Heart left ventricle (tissue), 16 donors: Measurements from ENCODE around the gene CCDC33. TPM values are rescaled to one million over a fixed set of nuclear protein-coding genes. Genes with fewer than 3 reads are reported as not detected.
"Not testable (repeated sequence)": the region's sequence is repeated elsewhere in the genome, so short reads cannot be mapped to it uniquely, and the experiment has no call there.

Source experiments
- ATAC-seq, 4 donors: fragments of 200-7000 bp; cut with Tn5 transposase; one replicate each; pipeline ENCODE4 v1.9.1; 2020 to 2022; ENCODE audit warnings: moderate library complexity in 4 of 4, mild to moderate bottlenecking in 3 of 4, moderate number of reproducible peaks in 1 of 4
- DNase-seq, 5 donors: peaks; one replicate each; pipeline ENCODE4 v3.0.0-alpha.2; 2020
- H3K27ac ChIP-seq, 12 donors: fragments of 200-600 bp; sonication (generic) in 4 of 12; one replicate each; pipeline versions ENCODE4 v1.5.0 to v1.8.0; 2016 to 2022; ENCODE audit warnings: mild to moderate bottlenecking in 2 of 12
- H3K27me3 ChIP-seq, 9 donors: fragments of 200-600 bp; sonication (generic) in 2 of 9; one replicate each; pipeline versions ENCODE4 v1.5.1 to v1.8.0; 2016 to 2022; ENCODE audit warnings: mild to moderate bottlenecking in 3 of 9
- H3K36me3 ChIP-seq, 9 donors: fragments of 200-600 bp; sonication (generic) in 2 of 9; one replicate each; pipeline versions ENCODE4 v1.5.0 to v1.8.0; 2018 to 2022; ENCODE audit warnings: mild to moderate bottlenecking in 2 of 9
- H3K4me1 ChIP-seq, 12 donors: fragments of 200-600 bp; sonication (generic) in 4 of 12; one replicate each; pipeline versions ENCODE4 v1.5.0 to v1.8.0; 2016 to 2022; ENCODE audit warnings: mild to moderate bottlenecking in 3 of 12
- H3K4me3 ChIP-seq, 12 donors: fragments of 200-600 bp; sonication (generic) in 4 of 12; one replicate each; pipeline versions ENCODE4 v1.5.0 to v1.8.0; 2017 to 2022; ENCODE audit warnings: mild to moderate bottlenecking in 9 of 12, moderate library complexity in 4 of 12
- H3K9me3 ChIP-seq, 12 donors: fragments of 200-600 bp; sonication (generic) in 4 of 12; one replicate each; pipeline versions ENCODE4 v1.5.0 to v1.8.0; 2016 to 2022; ENCODE audit warnings: mild to moderate bottlenecking in 1 of 12
- POLR2A ChIP-seq, 2 donors: fragments of 450-650 bp; IDR thresholded peaks; one replicate each; pipeline ENCODE4 v1.6.1; 2017; ENCODE audit warnings: antibody characterized with exemption in 2 of 2, mild to moderate bottlenecking in 2 of 2, moderate library complexity in 2 of 2
- WGBS, 4 donors: extraction: QIAGEN DNeasy Blood & Tissue Kit in 2 of 4; methylation state at CpG; one replicate each; pipeline versions ENCODE4 v1.1.5 to v1.1.7; 2013 to 2018; 5-methylcytosine and 5-hydroxymethylcytosine counted together
- intact Hi-C, 10 donors: fragments of 100-400 bp; cut with DNase I; formaldehyde crosslinking; loops; one replicate each; pipeline versions ENCODE4 v1.11.1 to v1.14.2; 2022
- polyA plus RNA-seq, 2 donors: library from polyadenylated mRNA; stranded (reverse); fragments of 200-250 nt; gene quantifications; one replicate each; pipeline ENCODE4 v1.2.3, GENCODE V29; 2013
- total RNA-seq, 9 donors: library from RNA; depleted of rRNA in 2 of 9; stranded (reverse); fragments of >200 nt in 2 of 9; fragmentation: NEBNext Ultra II Directional in 3 of 9; extraction: Animal tissue kit (Norgen Biotek cat#: 25700) in 3 of 9; gene quantifications; one replicate each; pipeline versions ENCODE4 v1.1.0 to v1.2.4, GENCODE V29; 2016 to 2023
- TF ChIP-seq, protein P1 (sequence below), 12 donors: fragments of 200-600 bp; sonication (generic) in 4 of 12; IDR thresholded peaks; one replicate each; pipeline versions ENCODE4 v1.5.0 to v1.8.0; 2018 to 2022; ENCODE audit warnings: antibody characterized with exemption in 12 of 12, mild to moderate bottlenecking in 5 of 12
- donor health status: ischemic (EF 13 %, LVEDD 7.1; RV severe dilation, severe dysfunction).
- donor health status: healthy with polysubstance abuse.
- donor health status: DM: no; HTN: yes; CAD: no.
- donor health status: DM: no; HTN: no; CAD: no.
- donor health status: ischemic (EF 25% LVEDD 6.9; RV normal size, moderate dysfunction).
- donor health status: ischemic (EF 25% LVEDD 5.7; RV mildly dilated, moderate dysfunction).
- donor health status: healthy.
- donor health status: DM: yes; HTN: yes; CAD: no.
- donor health status: ischemic (EF 35%, LVEDD 5.7; RV mildly dilated, moderate dysfunction).
- donor health status: nonischemic (EF 11% LVEDD 7.7; RV severe dilation, severe dysfunction).
- donor health status: DM: yes; HTN: yes; CAD: no.
- donor health status: PGD.
- donor health status: ischemic (EF 29% LVEDD 5.4; RV normal size, mild dysfunction).
- donor health status: nonischemic (EF 23%, LVEDD 6.1; RV moderate dilation, normal function).

CCDC33 gene
- total and polyA plus RNA-seq, 11 donors = 0.08 TPM; not detected in 10

DNA sequence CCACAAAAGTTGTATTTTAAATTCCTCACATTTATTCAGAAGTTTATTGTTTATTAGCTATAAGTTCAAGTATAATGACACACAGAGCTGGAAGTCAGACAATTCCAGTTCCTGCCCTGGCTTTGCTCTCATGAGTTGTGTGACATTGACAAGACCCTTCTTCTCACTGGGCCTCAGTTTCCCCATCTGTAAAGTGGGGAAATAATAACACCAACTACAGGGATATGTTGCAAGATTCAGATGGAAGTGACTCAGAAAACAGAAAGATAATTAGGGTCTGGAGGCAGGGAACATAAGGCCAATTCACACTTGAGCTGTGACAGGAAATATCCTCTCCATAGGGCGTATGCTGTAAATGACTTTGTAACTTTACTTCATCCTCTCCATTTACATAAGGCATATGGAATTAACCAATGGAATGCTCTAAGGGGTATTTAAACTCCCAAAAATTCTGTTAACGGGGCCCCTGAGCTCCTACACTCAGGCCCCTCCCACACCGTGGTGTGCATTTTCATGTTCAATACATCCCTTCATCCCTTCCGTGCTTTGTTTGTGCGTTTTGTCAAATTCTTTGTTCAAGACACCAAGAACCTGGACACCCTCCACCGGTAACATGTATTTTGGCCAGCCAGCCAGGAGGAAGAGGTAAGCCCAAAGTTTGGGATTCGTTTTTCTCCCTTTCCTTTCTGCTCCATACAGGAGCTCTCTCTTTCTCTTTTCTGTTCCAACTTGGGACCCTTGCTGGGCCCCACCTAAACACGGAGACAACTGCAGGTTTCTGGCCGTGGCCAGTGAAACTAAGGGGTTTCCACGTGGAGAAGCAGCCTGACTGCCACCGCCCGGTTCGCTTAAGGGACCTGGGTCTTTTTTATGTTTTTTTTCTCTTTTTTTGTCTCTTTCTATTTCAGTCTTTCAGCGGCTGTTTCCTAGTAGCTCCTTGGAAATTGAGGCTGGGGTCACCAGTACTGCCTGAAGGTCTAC is 114.5 kb downstream of the CCDC33 start:
- no peak overlapping the region for H3K4me3 ChIP-seq
- ATAC-seq (no peak), DNase-seq (no peak)
- H3K27me3 ChIP-seq = peaks cover 0 to 13% (median 0%) of the 10 kb centered on the region in 9 donors
- TF ChIP-seq, protein P1, sequence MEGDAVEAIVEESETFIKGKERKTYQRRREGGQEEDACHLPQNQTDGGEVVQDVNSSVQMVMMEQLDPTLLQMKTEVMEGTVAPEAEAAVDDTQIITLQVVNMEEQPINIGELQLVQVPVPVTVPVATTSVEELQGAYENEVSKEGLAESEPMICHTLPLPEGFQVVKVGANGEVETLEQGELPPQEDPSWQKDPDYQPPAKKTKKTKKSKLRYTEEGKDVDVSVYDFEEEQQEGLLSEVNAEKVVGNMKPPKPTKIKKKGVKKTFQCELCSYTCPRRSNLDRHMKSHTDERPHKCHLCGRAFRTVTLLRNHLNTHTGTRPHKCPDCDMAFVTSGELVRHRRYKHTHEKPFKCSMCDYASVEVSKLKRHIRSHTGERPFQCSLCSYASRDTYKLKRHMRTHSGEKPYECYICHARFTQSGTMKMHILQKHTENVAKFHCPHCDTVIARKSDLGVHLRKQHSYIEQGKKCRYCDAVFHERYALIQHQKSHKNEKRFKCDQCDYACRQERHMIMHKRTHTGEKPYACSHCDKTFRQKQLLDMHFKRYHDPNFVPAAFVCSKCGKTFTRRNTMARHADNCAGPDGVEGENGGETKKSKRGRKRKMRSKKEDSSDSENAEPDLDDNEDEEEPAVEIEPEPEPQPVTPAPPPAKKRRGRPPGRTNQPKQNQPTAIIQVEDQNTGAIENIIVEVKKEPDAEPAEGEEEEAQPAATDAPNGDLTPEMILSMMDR (IDR thresholded peaks at IDR 0.05) = no peak
- TF ChIP-seq POLR2A (IDR thresholded peaks at IDR 0.05) = no peak
- intact Hi-C loops = no loop called here
- H3K27ac ChIP-seq = no peak overlapping the region
- H3K4me1 ChIP-seq = no peaks in the 10 kb centered on the region
- peaks cover 0 to 7% (median 0%) of the 10 kb centered on the region in 12 donors for H3K9me3 ChIP-seq
- 61 to 67% (median 63%) methylated on average over 14 of the region's 14 CpGs for WGBS, 4 donors
- H3K36me3 ChIP-seq = no peaks in the 10 kb centered on the region

DNA sequence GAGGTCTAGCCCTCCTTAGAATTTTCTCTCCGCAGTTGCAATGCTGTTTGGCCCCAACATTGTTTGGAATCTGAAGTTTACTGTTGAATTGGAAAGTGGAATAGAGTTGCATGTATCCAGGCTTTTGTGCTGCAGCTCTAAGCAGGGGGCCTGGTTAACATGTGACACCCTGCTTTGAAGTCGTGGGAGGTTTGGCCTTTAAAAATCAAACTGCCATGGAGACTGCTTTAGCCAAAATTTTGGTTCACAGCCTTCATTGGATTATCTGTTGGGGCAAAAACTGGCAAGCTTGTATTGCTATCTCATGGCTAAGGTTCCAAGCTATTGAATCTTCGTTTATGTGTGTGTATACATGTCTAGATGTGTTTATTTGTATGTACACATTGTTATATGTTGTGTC is 115.5 kb downstream of the CCDC33 start:
- TF ChIP-seq POLR2A (IDR thresholded peaks at IDR 0.05) = no peak
- TF ChIP-seq, protein P1 (IDR thresholded peaks at IDR 0.05) = no peak
- intact Hi-C loops = no loop called here
- DNase-seq = no peak
- WGBS, 4 donors = 44 to 48% (median 46%) methylated on average over 3 of the region's 3 CpGs
- Histone ChIP-seq H3K4me1 (no peaks in the 10 kb centered on the region), H3K36me3 (no peaks in the 10 kb centered on the region), H3K4me3 (no peak overlapping the region), H3K27ac (no peak overlapping the region), H3K27me3 (peaks cover 0 to 13% (median 0%) of the 10 kb centered on the region in 9 donors), H3K9me3 (peaks cover 0 to 7% (median 0%) of the 10 kb centered on the region in 12 donors)
- ATAC-seq = no peak

DNA sequence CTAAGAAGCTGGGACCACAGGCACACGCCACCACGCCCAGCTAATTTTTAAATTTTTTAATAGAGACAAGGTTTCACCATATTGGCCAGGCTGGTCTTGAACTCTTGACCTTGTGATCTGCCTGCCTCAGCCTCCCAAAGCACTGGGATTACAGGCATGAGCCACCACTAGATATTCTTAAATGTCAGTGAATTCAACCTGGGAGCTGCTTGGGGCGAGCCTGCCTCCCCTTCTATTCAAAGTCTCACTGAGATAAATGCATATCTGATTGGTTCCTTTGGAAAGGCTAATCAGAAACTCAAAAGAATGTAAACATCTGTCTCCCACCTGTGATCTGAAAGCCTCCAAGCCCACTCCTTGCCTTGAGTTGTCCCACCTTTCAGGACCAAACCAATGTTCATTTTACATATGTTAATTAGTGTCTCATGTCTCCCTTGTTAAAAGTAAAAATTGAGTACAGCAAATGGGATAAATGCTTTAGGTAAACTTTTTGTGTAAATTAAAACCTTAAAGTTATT is 116.3 kb downstream of the CCDC33 start:
- ATAC-seq = no peak
- no peaks in the 10 kb centered on the region for H3K36me3 ChIP-seq
- H3K27ac ChIP-seq = no peak overlapping the region
- H3K4me1 ChIP-seq = no peaks in the 10 kb centered on the region
- H3K9me3 ChIP-seq = peaks cover 0 to 7% (median 0%) of the 10 kb centered on the region in 12 donors
- H3K4me3 ChIP-seq = no peak overlapping the region
- no peak for DNase-seq
- intact Hi-C loops = no loop called here
- TF ChIP-seq POLR2A (IDR thresholded peaks at IDR 0.05) = no peak
- TF ChIP-seq, protein P1 (IDR thresholded peaks at IDR 0.05) = no peak
- peaks cover 0 to 13% (median 0%) of the 10 kb centered on the region in 9 donors for H3K27me3 ChIP-seq
- 75 to 83% (median 81%) methylated on average over 3 of the region's 3 CpGs for WGBS, 4 donors

GRCh38 chr15:74353992-74354391 is 117.9 kb downstream of the CCDC33 start:
- H3K4me3 ChIP-seq, H3K4me1 ChIP-seq, intact Hi-C loops, H3K9me3 ChIP-seq, H3K27ac ChIP-seq, DNase-seq, H3K36me3 ChIP-seq, ATAC-seq: not testable (repeated sequence)
- WGBS, 4 donors = 56 to 81% (median 75%) methylated on average over 2 of the region's 2 CpGs
- H3K27me3 ChIP-seq = peaks cover 0 to 13% (median 0%) of the 10 kb centered on the region in 9 donors

GRCh38 chr15:74356050-74356449 is 119.9 kb downstream of the CCDC33 start:
- ATAC-seq, H3K27me3 ChIP-seq, DNase-seq, intact Hi-C loops, H3K4me1 ChIP-seq, H3K9me3 ChIP-seq, H3K36me3 ChIP-seq, H3K4me3 ChIP-seq, H3K27ac ChIP-seq: not testable (repeated sequence)
- WGBS, 4 donors = 83 to 90% (median 86%) methylated on average over 6 of the region's 6 CpGs

- intact Hi-C loops, H3K9me3 ChIP-seq, H3K4me1 ChIP-seq, H3K27ac ChIP-seq, ATAC-seq, H3K4me3 ChIP-seq, H3K36me3 ChIP-seq, DNase-seq, H3K27me3 ChIP-seq: not testable (repeated sequence)
- 88 to 95% (median 93%) methylated on average over 7 of the region's 7 CpGs for WGBS, 4 donors
Observed at GRCh38 chr15:74357514-74357913, 121.4 kb downstream of the CCDC33 start.

GRCh38 chr15:74359376-74359775 is 123.2 kb downstream of the CCDC33 start:
- H3K27me3 ChIP-seq, H3K36me3 ChIP-seq, H3K9me3 ChIP-seq, DNase-seq, H3K27ac ChIP-seq, ATAC-seq, intact Hi-C loops, H3K4me1 ChIP-seq, H3K4me3 ChIP-seq: not testable (repeated sequence)
- 68 to 78% (median 70%) methylated on average over 6 of the region's 6 CpGs for WGBS, 4 donors

DNA sequence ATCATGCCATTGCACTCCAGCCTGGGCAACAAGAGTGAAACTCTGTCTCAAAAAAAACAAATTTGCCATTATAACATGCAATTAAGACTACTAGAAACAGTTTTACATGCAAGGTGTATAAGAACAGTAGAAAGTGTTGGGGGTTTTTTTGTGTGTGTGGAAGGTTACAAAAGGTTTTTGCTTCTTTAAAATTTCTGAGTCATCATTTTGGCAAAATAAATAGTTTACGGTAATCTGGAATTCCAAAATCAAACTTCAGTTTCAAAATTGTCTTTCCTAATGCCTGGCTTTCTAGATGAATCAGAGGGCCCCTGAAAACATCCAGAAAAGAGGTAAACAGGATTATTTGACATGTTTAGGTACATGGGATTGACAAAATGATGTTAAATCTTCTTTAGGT is 124.7 kb downstream of the CCDC33 start:
- WGBS, 4 donors = 64 to 81% (median 73%) methylated on average over 1 of the region's 1 CpG
- not testable (repeated sequence) for ATAC-seq

More for the DNA sequence above, 124.7 kb downstream of the CCDC33 start:
- DNase-seq, intact Hi-C loops, H3K27ac ChIP-seq, H3K36me3 ChIP-seq, H3K4me3 ChIP-seq, H3K4me1 ChIP-seq, H3K9me3 ChIP-seq: not testable (repeated sequence)
- peaks cover 0 to 16% (median 0%) of the 10 kb centered on the region in 9 donors for H3K27me3 ChIP-seq
